Lower leg skin (tissue), 3 donors: ENCODE results near the gene MYH7.
"Not testable (repeated sequence)": the region's sequence is repeated elsewhere in the genome, so short reads cannot be mapped to it uniquely, and the experiment has no call there.

Experiments used
- CTCF ChIP-seq, 3 donors: fragments of 450-650 bp; IDR thresholded peaks; one replicate each; pipeline ENCODE4 v1.5.1; 2016; ENCODE audit warnings: antibody characterized with exemption in 3 of 3, mild to moderate bottlenecking in 3 of 3, moderate library complexity in 2 of 3
- POLR2A ChIP-seq, 2 donors: fragments of 450-650 bp; IDR thresholded peaks; one replicate each; pipeline ENCODE4 v1.6.1; 2016 to 2017; ENCODE audit warnings: antibody characterized with exemption in 2 of 2, mild to moderate bottlenecking in 1 of 2, moderate library complexity in 1 of 2

GRCh38 chr14:23456883-23457586 is 21.6 kb upstream of the MYH7 start:
- TF ChIP-seq POLR2A, CTCF (IDR thresholded peaks at IDR 0.05): not testable (repeated sequence)
